Transverse colon (tissue), 4 donors: Measurements from ENCODE around the gene C9orf40.

Experiments
- CTCF ChIP-seq, 5 experiments: fragments of 200-600 bp in 3 of 5; fragments of 450-650 bp in 2 of 5; sonication (generic) in 3 of 5; IDR thresholded peaks; 1 replicate in 2 of 5; 2 replicates in 3 of 5; pipeline ENCODE4 v1.5.1; 2016 to 2017; ENCODE audit warnings: antibody characterized with exemption in 5 of 5, inconsistent platforms in 3 of 5, mild to moderate bottlenecking in 2 of 5, moderate library complexity in 1 of 5
- POLR2A ChIP-seq: fragments of 450-650 bp; IDR thresholded peaks from one replicate; pipeline ENCODE4 v1.6.1; 2016; ENCODE audit warnings: antibody characterized with exemption, mild to moderate bottlenecking, moderate library complexity
- POLR2AphosphoS5 ChIP-seq, 3 donors: sonication (generic); formaldehyde crosslinking; IDR thresholded peaks; one replicate each; pipeline ENCODE4 v1.6.1; 2016; ENCODE audit warnings: antibody characterized with exemption in 3 of 3

- no peak for TF ChIP-seq CTCF (IDR thresholded peaks at IDR 0.05)
- no peak for TF ChIP-seq POLR2A
- TF ChIP-seq POLR2AphosphoS5 (IDR thresholded peaks at IDR 0.05): no peak
Observed at GRCh38 chr9:74985041-74985440, 32.3 kb upstream of the C9orf40 start.
